Testis (tissue), 2 donors: ENCODE measurements around the gene MAGEB6B.

Experiments
- POLR2A ChIP-seq: fragments of 450-650 bp; IDR thresholded peaks from one replicate; pipeline ENCODE4 v1.6.1; 2017; ENCODE audit warnings: antibody characterized with exemption, mild to moderate bottlenecking, moderate library complexity
- TF ChIP-seq, protein P1 (sequence below), 3 experiments: fragments of 450-650 bp in 2 of 3; fragments of 200-600 bp in 1 of 3; sonication (generic) in 1 of 3; IDR thresholded peaks; one replicate each; pipeline ENCODE4 v1.5.1; 2016 to 2019; ENCODE audit warnings: antibody characterized with exemption in 3 of 3, mild to moderate bottlenecking in 2 of 3, moderate library complexity in 1 of 3

- TF ChIP-seq, protein P1, sequence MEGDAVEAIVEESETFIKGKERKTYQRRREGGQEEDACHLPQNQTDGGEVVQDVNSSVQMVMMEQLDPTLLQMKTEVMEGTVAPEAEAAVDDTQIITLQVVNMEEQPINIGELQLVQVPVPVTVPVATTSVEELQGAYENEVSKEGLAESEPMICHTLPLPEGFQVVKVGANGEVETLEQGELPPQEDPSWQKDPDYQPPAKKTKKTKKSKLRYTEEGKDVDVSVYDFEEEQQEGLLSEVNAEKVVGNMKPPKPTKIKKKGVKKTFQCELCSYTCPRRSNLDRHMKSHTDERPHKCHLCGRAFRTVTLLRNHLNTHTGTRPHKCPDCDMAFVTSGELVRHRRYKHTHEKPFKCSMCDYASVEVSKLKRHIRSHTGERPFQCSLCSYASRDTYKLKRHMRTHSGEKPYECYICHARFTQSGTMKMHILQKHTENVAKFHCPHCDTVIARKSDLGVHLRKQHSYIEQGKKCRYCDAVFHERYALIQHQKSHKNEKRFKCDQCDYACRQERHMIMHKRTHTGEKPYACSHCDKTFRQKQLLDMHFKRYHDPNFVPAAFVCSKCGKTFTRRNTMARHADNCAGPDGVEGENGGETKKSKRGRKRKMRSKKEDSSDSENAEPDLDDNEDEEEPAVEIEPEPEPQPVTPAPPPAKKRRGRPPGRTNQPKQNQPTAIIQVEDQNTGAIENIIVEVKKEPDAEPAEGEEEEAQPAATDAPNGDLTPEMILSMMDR (IDR thresholded peaks at IDR 0.05): no peak
- no peak for TF ChIP-seq POLR2A
Measured at GRCh38 chrX:26208012-26208411, 47.6 kb downstream of the MAGEB6B start.
